H9 (cell line): ENCODE results near the gene SOX3. TPM values are rescaled to one million over a fixed set of nuclear protein-coding genes. Genes with fewer than 3 reads are reported as not detected.

ENCODE experiments used
- DNase-seq: peaks from one replicate; pipeline ENCODE4 v3.0.0-alpha.2; 2017
- H2AFZ ChIP-seq: one replicate; pipeline ENCODE4 v1.6.1; 2013; ENCODE audit warnings: mild to moderate bottlenecking, low read length, control low read depth, moderate library complexity
- H2AK5ac ChIP-seq: 2 replicates; pipeline ENCODE4 v1.6.1; 2013; ENCODE audit warnings: low read length, control low read depth, mixed read lengths; ENCODE audit not compliant: insufficient read length
- H2BK120ac ChIP-seq: one replicate; pipeline ENCODE4 v1.6.1; 2013; ENCODE audit warnings: low read depth, mild to moderate bottlenecking, low read length, control low read depth, inconsistent platforms; ENCODE audit not compliant: poor library complexity, severe bottlenecking
- H2BK12ac ChIP-seq: 2 replicates; pipeline ENCODE4 v1.6.1; 2013; ENCODE audit warnings: low read length, control low read depth, mixed read lengths, low read depth; ENCODE audit not compliant: insufficient read length
- H2BK15ac ChIP-seq: 2 replicates; pipeline ENCODE4 v1.6.1; 2013; ENCODE audit warnings: low read depth, low read length, control low read depth
- H2BK20ac ChIP-seq: one replicate; pipeline ENCODE4 v1.6.1; 2013; ENCODE audit warnings: low read depth, mild to moderate bottlenecking, low read length, control low read depth, inconsistent platforms; ENCODE audit not compliant: poor library complexity, severe bottlenecking
- H2BK5ac ChIP-seq: 2 replicates; pipeline ENCODE4 v1.6.1; 2013; ENCODE audit warnings: low read length, control low read depth, mixed read lengths; ENCODE audit not compliant: insufficient read length
- H3K14ac ChIP-seq: 2 replicates; pipeline ENCODE4 v1.6.1; 2013; ENCODE audit warnings: low read length, control low read depth; ENCODE audit not compliant: insufficient read depth
- H3K18ac ChIP-seq: 2 replicates; pipeline ENCODE4 v1.6.1; 2013; ENCODE audit warnings: low read depth, mild to moderate bottlenecking, mixed read lengths, low read length, control low read depth; ENCODE audit not compliant: insufficient read length
- H3K23ac ChIP-seq: 2 replicates; pipeline ENCODE4 v1.6.1; 2013; ENCODE audit warnings: low read length, control low read depth, mixed read lengths, low read depth; ENCODE audit not compliant: insufficient read length
- H3K23me2 ChIP-seq: 2 replicates; pipeline ENCODE4 v1.6.1; 2013; ENCODE audit warnings: low read depth, mild to moderate bottlenecking, mixed read lengths, low read length, control low read depth; ENCODE audit not compliant: insufficient read length, poor library complexity, severe bottlenecking
- H3K27ac ChIP-seq: 2 replicates; pipeline ENCODE4 v1.5.1; 2013; ENCODE audit warnings: low read length, control low read depth, mixed read lengths, low read depth; ENCODE audit not compliant: insufficient read length
- H3K27me3 ChIP-seq: 2 replicates; pipeline ENCODE4 v1.6.1; 2013; ENCODE audit warnings: low read length, control low read depth, inconsistent platforms; ENCODE audit not compliant: insufficient read depth
- H3K4ac ChIP-seq: 2 replicates; pipeline ENCODE4 v1.6.1; 2013; ENCODE audit warnings: low read depth, mild to moderate bottlenecking, control low read depth, inconsistent platforms, low read length, moderate library complexity
- H3K4me1 ChIP-seq: 2 replicates; pipeline ENCODE4 v1.6.1; 2013; ENCODE audit warnings: low read length, control low read depth, inconsistent platforms; ENCODE audit not compliant: insufficient read depth
- H3K4me2 ChIP-seq: 2 replicates; pipeline ENCODE4 v1.6.1; 2013; ENCODE audit warnings: low read length, control low read depth, mixed read lengths; ENCODE audit not compliant: insufficient read length, insufficient read depth
- H3K56ac ChIP-seq: 2 replicates; pipeline ENCODE4 v1.6.1; 2013; ENCODE audit warnings: low read depth, mild to moderate bottlenecking, mixed read lengths, low read length, control low read depth; ENCODE audit not compliant: insufficient read length
- H3K79me1 ChIP-seq: 2 replicates; pipeline ENCODE4 v1.6.1; 2013; ENCODE audit warnings: low read depth, mild to moderate bottlenecking, moderate library complexity, low read length, control low read depth, inconsistent platforms; ENCODE audit not compliant: insufficient read depth, poor library complexity, severe bottlenecking
- H3K79me2 ChIP-seq: 2 replicates; pipeline ENCODE4 v1.6.1; 2013; ENCODE audit warnings: low read length, control low read depth, inconsistent platforms; ENCODE audit not compliant: insufficient read depth
- H3K9ac ChIP-seq: 2 replicates; pipeline ENCODE4 v1.6.1; 2013; ENCODE audit warnings: low read length, control low read depth, mixed read lengths; ENCODE audit not compliant: insufficient read length; ENCODE audit errors: extremely low read depth
- H3K9me3 ChIP-seq: one replicate; pipeline ENCODE4 v1.6.1; 2013; ENCODE audit warnings: low read depth, low read length, inconsistent platforms; ENCODE audit not compliant: control insufficient read depth
- H3T11ph ChIP-seq: one replicate; pipeline ENCODE4 v1.6.1; 2013; ENCODE audit warnings: mild to moderate bottlenecking, low read length, control low read depth, inconsistent platforms
- H4K20me1 ChIP-seq: one replicate; pipeline ENCODE4 v1.6.1; 2013; ENCODE audit not compliant: control insufficient read depth, insufficient read length, insufficient read depth
- H4K5ac ChIP-seq: 2 replicates; pipeline ENCODE4 v1.6.1; 2013; ENCODE audit warnings: low read depth, mild to moderate bottlenecking, mixed read lengths, low read length, control low read depth; ENCODE audit not compliant: insufficient read length
- H4K8ac ChIP-seq: replicated peaks from 2 replicates; pipeline ENCODE4 v1.6.1; 2013; ENCODE audit warnings: low read length, control low read depth, mixed read lengths, low read depth; ENCODE audit not compliant: insufficient read length
- H4K91ac ChIP-seq: 2 replicates; pipeline ENCODE4 v1.6.1; 2013; ENCODE audit warnings: low read depth, mild to moderate bottlenecking, moderate library complexity, mixed read lengths, low read length, control low read depth; ENCODE audit not compliant: insufficient read length
- H3K27ac Mint-ChIP-seq, 3 experiments: 2 replicates in 2 of 3; 3 replicates in 1 of 3; pipeline ENCODE4 v1.8.0; 2020 to 2021; ENCODE audit warnings: mixed read lengths in 3 of 3, mild to moderate bottlenecking in 1 of 3, moderate library complexity in 1 of 3
- H3K27me3 Mint-ChIP-seq: 2 replicates; pipeline ENCODE4 v1.8.0; 2021; ENCODE audit warnings: low read depth, mild to moderate bottlenecking, moderate library complexity, mixed read lengths
- H3K36me3 Mint-ChIP-seq, 3 experiments: 2 replicates in 2 of 3; 3 replicates in 1 of 3; pipeline ENCODE4 v1.8.0; 2020 to 2021; ENCODE audit warnings: low read depth in 3 of 3, mixed read lengths in 3 of 3; ENCODE audit not compliant: insufficient read depth in 1 of 3
- H3K4me1 Mint-ChIP-seq, 2 experiments: 2 replicates each; pipeline ENCODE4 v1.8.0; 2020; ENCODE audit warnings: mixed read lengths in 2 of 2
- H3K4me3 Mint-ChIP-seq, 2 experiments: 2 replicates in 1 of 2; 3 replicates in 1 of 2; pipeline ENCODE4 v1.8.0; 2020 to 2021; ENCODE audit warnings: mild to moderate bottlenecking in 2 of 2, mixed read lengths in 2 of 2, moderate library complexity in 1 of 2
- H3K9me3 Mint-ChIP-seq, 2 experiments: 2 replicates in 1 of 2; 3 replicates in 1 of 2; pipeline ENCODE4 v1.8.0; 2020; ENCODE audit warnings: mild to moderate bottlenecking in 2 of 2, mixed read lengths in 2 of 2, moderate library complexity in 1 of 2
- CTCF ChIP-seq: fragments of 200-600 bp; sonication (generic); conservative IDR thresholded peaks from 3 replicates; pipeline ENCODE4 v1.8.0; 2021; ENCODE audit warnings: antibody characterized with exemption, mild to moderate bottlenecking
- WGBS: extraction: QIAGEN DNeasy Blood & Tissue Kit; methylation state at CpG from one replicate; pipeline ENCODE4 v1.1.7; 2013; ENCODE audit warnings: missing lambda C conversion rate, low lambda C conversion rate, mixed read lengths; ENCODE audit not compliant: insufficient read length; ENCODE audit errors: extremely low coverage; 5-methylcytosine and 5-hydroxymethylcytosine counted together
- total RNA-seq: library from RNA; stranded (reverse); gene quantifications from 2 replicates; pipeline ENCODE4 v1.2.1, GENCODE V29; 2021

The SOX3 gene
- total RNA-seq, 1 experiment from 2014 or later, result 7.7 TPM

DNA sequence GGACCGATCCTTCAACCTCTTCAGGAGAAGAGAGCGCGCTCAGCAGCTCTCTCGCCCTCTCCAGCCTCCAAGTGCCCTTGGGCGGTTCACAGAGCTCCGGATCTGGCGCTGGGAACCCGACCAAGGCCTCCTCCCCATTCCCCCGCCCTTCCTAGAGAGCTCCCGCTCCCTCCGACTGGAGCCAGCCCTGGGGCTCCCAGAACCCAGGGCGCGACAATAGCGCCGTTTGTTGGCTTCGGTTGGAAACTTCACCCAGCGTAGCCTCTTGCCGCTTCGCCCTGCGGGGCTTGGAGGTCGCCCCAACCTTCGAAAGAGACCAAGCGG, 3.1 kb upstream of the SOX3 start:
- Histone ChIP-seq H3K79me2 (no peaks in the 10 kb centered on the region), H3K4me2 (peak overlapping the region; percentile 81), H3K27me3 (peaks cover 23% of the 10 kb centered on the region; the same call in 1 of the 2 replicates), H2BK5ac (no peak overlapping the region), H3K56ac (no peak overlapping the region), H3K18ac (no peak overlapping the region), H3K14ac (no peak overlapping the region; the same call in 1 of the 2 replicates), H3K4me1 (no peaks in the 10 kb centered on the region; the same call in 1 of the 2 replicates), H3K9ac (no peak overlapping the region), H2AFZ (no peak overlapping the region), H4K91ac (no peak overlapping the region), H3K79me1 (no peaks in the 10 kb centered on the region), H3T11ph (no peak overlapping the region), H4K8ac (no peak overlapping the region), H3K4ac (no peak overlapping the region), H2BK15ac (no peak overlapping the region), H3K23ac (no peak overlapping the region), H3K27ac (no peak overlapping the region), H3K23me2 (peaks cover 23% of the 10 kb centered on the region), H3K9me3 (no peaks in the 10 kb centered on the region), H2BK120ac (no peak overlapping the region), H2BK20ac (no peak overlapping the region), H2AK5ac (no peak overlapping the region), H4K20me1 (no peaks in the 10 kb centered on the region), H2BK12ac (no peak overlapping the region), H4K5ac (no peak overlapping the region)
- no CpG with 5 or more reads among the region's 23 CpGs for WGBS
- peak; percentile 86 for DNase-seq
- Mint-ChIP-seq H3K27me3 (peaks cover 93% of the 10 kb centered on the region), H3K4me1 (peaks cover 52 to 53% of the 10 kb centered on the region in 2 experiments), H3K9me3 (peaks cover 7 to 12% of the 10 kb centered on the region in 2 experiments), H3K36me3 (peaks cover 0 to 8% (median 5%) of the 10 kb centered on the region in 3 experiments; a peak in 5 of 7 replicates), H3K27ac (no peak overlapping the region), H3K4me3 (peak overlapping the region; percentile 51 to 82)
- TF ChIP-seq CTCF, result peak; percentile 93
